H1 (cell line): ENCODE measurements around the gene ASS1. TPM values are rescaled to one million over a fixed set of nuclear protein-coding genes. Genes with fewer than 3 reads are reported as not detected.

ENCODE experiments used
- CTCF ChIA-PET: fragments of 300-600 bp; sonication (Branson Sonifier 250); formaldehyde crosslinking; loops from one replicate; lab custom pipeline; 2021; ENCODE audit not compliant: partially characterized antibody; lab: Charles Lee
- POLR2A ChIA-PET: fragments of 300-600 bp; sonication (Branson Sonifier 250); formaldehyde crosslinking; loops from one replicate; lab custom pipeline; 2021; ENCODE audit warnings: inconsistent platforms; ENCODE audit not compliant: partially characterized antibody; lab: Charles Lee
- DNase-seq, 2 experiments: peaks; one replicate each; pipeline versions ENCODE4 v3.0.0 to v3.0.0-alpha.2; 2010 to 2022; ENCODE audit warnings: low spot score in 2 of 2, low read depth in 1 of 2, mixed read lengths in 1 of 2
- FAIRE-seq: peaks from 2 replicates; lab custom pipeline; 2011; peaks lifted over from hg19 to GRCh38; lab: Jason Lieb, UNC
- H2AFZ ChIP-seq: 2 replicates; pipeline ENCODE4 v1.8.1; 2012; ENCODE audit warnings: low read length, inconsistent platforms
- H2AK5ac ChIP-seq: 2 replicates; pipeline ENCODE4 v1.6.1; 2013; ENCODE audit warnings: low read depth, low read length
- H2BK120ac ChIP-seq: replicated peaks from 2 replicates; pipeline ENCODE3; 2013; ENCODE audit warnings: low read depth, low read length, inconsistent platforms
- H2BK12ac ChIP-seq: 2 replicates; pipeline ENCODE4 v1.6.1; 2013; ENCODE audit warnings: low read depth, low read length
- H2BK15ac ChIP-seq: 2 replicates; pipeline ENCODE4 v1.6.1; 2013; ENCODE audit warnings: low read length
- H2BK20ac ChIP-seq: 2 replicates; pipeline ENCODE4 v1.6.1; 2013; ENCODE audit warnings: low read length
- H2BK5ac ChIP-seq: 2 replicates; pipeline ENCODE4 v1.6.1; 2013; ENCODE audit warnings: low read depth, low read length
- H3K14ac ChIP-seq: 2 replicates; pipeline ENCODE4 v1.6.1; 2013; ENCODE audit warnings: inconsistent platforms; ENCODE audit not compliant: insufficient read length
- H3K18ac ChIP-seq: 2 replicates; pipeline ENCODE4 v1.6.1; 2013; ENCODE audit warnings: low read length; ENCODE audit errors: extremely low read depth
- H3K23ac ChIP-seq: 2 replicates; pipeline ENCODE4 v1.6.1; 2013; ENCODE audit warnings: inconsistent platforms; ENCODE audit not compliant: insufficient read length
- H3K23me2 ChIP-seq: 2 replicates; pipeline ENCODE4 v1.6.1; 2013; ENCODE audit warnings: low read depth, low read length
- H3K27ac ChIP-seq: 2 replicates; pipeline ENCODE4 v1.6.1; 2011; ENCODE audit warnings: low read depth, low read length, inconsistent platforms
- H3K27me3 ChIP-seq, 4 experiments: replicated peaks in 1 of 4; 1 replicate in 1 of 4; 2 replicates in 3 of 4; pipeline versions ENCODE4 v1.6.1 to v1.8.1; 2011 to 2013; ENCODE audit warnings: low read length in 3 of 4, mild to moderate bottlenecking in 3 of 4, inconsistent platforms in 2 of 4, mixed read lengths in 2 of 4, moderate library complexity in 1 of 4; ENCODE audit not compliant: control insufficient read depth in 3 of 4, insufficient read depth in 3 of 4; ENCODE audit errors: extremely low read depth in 1 of 4
- H3K36me3 ChIP-seq, 4 experiments: 2 replicates each; pipeline versions ENCODE4 v1.6.1 to v1.8.1; 2011 to 2013; ENCODE audit warnings: mild to moderate bottlenecking in 4 of 4, low read length in 3 of 4, moderate library complexity in 2 of 4, control low read depth in 1 of 4, inconsistent platforms in 1 of 4; ENCODE audit not compliant: insufficient read depth in 4 of 4, control insufficient read depth in 2 of 4
- H3K4ac ChIP-seq: replicated peaks from 2 replicates; pipeline ENCODE3; 2013; ENCODE audit warnings: low read length, low read depth, mixed read lengths, inconsistent platforms; ENCODE audit not compliant: insufficient read length
- H3K4me1 ChIP-seq, 4 experiments: replicated peaks in 1 of 4; 1 replicate in 1 of 4; 2 replicates in 3 of 4; pipeline versions ENCODE4 v1.6.1 to v1.8.1; 2011 to 2013; ENCODE audit warnings: low read length in 3 of 4, inconsistent platforms in 2 of 4, mixed read lengths in 1 of 4; ENCODE audit not compliant: insufficient read depth in 4 of 4, control insufficient read depth in 3 of 4
- H3K4me2 ChIP-seq, 2 experiments: 2 replicates each; pipeline versions ENCODE4 v1.6.1 to v1.8.1; 2011 to 2013; ENCODE audit warnings: low read depth in 2 of 2, low read length in 2 of 2, control low read depth in 1 of 2, inconsistent platforms in 1 of 2, mild to moderate bottlenecking in 1 of 2; ENCODE audit not compliant: insufficient read depth in 1 of 2
- H3K4me3 ChIP-seq, 4 experiments: fragments of 200-600, 300-600 bp in 1 of 4; sonication (generic), shearing (Covaris generic), sonication (Bioruptor Twin) in 1 of 4; 2 replicates each; pipeline versions ENCODE4 v1.5.1 to v1.8.1; 2011 to 2016; ENCODE audit warnings: low read length in 4 of 4, low read depth in 3 of 4, control low read depth in 2 of 4, inconsistent platforms in 2 of 4, mild to moderate bottlenecking in 2 of 4, mixed read lengths in 1 of 4, moderate library complexity in 1 of 4; ENCODE audit not compliant: insufficient read depth in 2 of 4; ENCODE audit errors: extremely low read depth in 1 of 4
- H3K56ac ChIP-seq: replicated peaks from 2 replicates; pipeline ENCODE3; 2013; ENCODE audit warnings: low read depth, mild to moderate bottlenecking, mixed read lengths, low read length, inconsistent platforms; ENCODE audit not compliant: insufficient read length
- H3K79me1 ChIP-seq: 2 replicates; pipeline ENCODE4 v1.6.1; 2013; ENCODE audit warnings: low read depth, low read length, control low read depth
- H3K79me2 ChIP-seq, 2 experiments: 2 replicates each; pipeline versions ENCODE4 v1.6.1 to v1.8.1; 2012 to 2013; ENCODE audit warnings: low read length in 2 of 2, mild to moderate bottlenecking in 2 of 2, inconsistent platforms in 1 of 2; ENCODE audit not compliant: insufficient read depth in 2 of 2, control insufficient read depth in 1 of 2
- H3K9ac ChIP-seq, 4 experiments: replicated peaks in 1 of 4; 1 replicate in 1 of 4; 2 replicates in 3 of 4; pipeline versions ENCODE4 v1.6.1 to v1.8.1; 2011 to 2013; ENCODE audit warnings: low read depth in 3 of 4, low read length in 3 of 4, control low read depth in 2 of 4, mild to moderate bottlenecking in 2 of 4, moderate library complexity in 2 of 4, inconsistent platforms in 1 of 4; ENCODE audit errors: extremely low read depth in 1 of 4
- H3K9me3 ChIP-seq, 2 experiments: 2 replicates each; pipeline versions ENCODE4 v1.6.1 to v1.8.1; 2012 to 2013; ENCODE audit warnings: mild to moderate bottlenecking in 2 of 2, moderate library complexity in 2 of 2, control low read depth in 1 of 2, inconsistent platforms in 1 of 2, low read depth in 1 of 2, low read length in 1 of 2, mixed read lengths in 1 of 2; ENCODE audit not compliant: insufficient read depth in 2 of 2
- H4K20me1 ChIP-seq, 2 experiments: replicated peaks in 1 of 2; 2 replicates each; pipeline versions ENCODE3 to v1.8.1; 2011 to 2013; ENCODE audit warnings: inconsistent platforms in 2 of 2, low read length in 2 of 2, mild to moderate bottlenecking in 1 of 2; ENCODE audit not compliant: insufficient read depth in 2 of 2, control insufficient read depth in 1 of 2
- H4K5ac ChIP-seq: 2 replicates; pipeline ENCODE4 v1.6.1; 2013; ENCODE audit warnings: low read length, low read depth, mixed read lengths, inconsistent platforms; ENCODE audit not compliant: insufficient read length
- H4K8ac ChIP-seq: 2 replicates; pipeline ENCODE4 v1.8.0; 2013; ENCODE audit warnings: mild to moderate bottlenecking, moderate library complexity, low read length, inconsistent platforms; ENCODE audit not compliant: insufficient read depth; ENCODE audit errors: extremely low read depth
- H4K91ac ChIP-seq: replicated peaks from 2 replicates; pipeline ENCODE3; 2013; ENCODE audit warnings: low read length, mixed read lengths, inconsistent platforms; ENCODE audit not compliant: insufficient read length
- ASH2L ChIP-seq: fragments of 200-600, 300-600 bp; sonication (generic); IDR thresholded peaks from one replicate; pipeline ENCODE4 v1.7.1; 2017; ENCODE audit warnings: low read length
- GTF2F1 ChIP-seq: IDR thresholded peaks from 2 replicates; pipeline ENCODE4 v1.6.1; 2012; ENCODE audit warnings: low read depth, low read length, improper control_type of control experiment, borderline replicate concordance
- WGBS, 2 experiments: shearing (Covaris generic) in 1 of 2; methylation state at CpG; one replicate each; pipeline versions ENCODE4 v1.1.6 to v1.1.7; 2013 to 2015; ENCODE audit warnings: low lambda C conversion rate in 2 of 2, mixed read lengths in 2 of 2, inconsistent platforms in 1 of 2, low coverage in 1 of 2, missing lambda C conversion rate in 1 of 2; ENCODE audit not compliant: insufficient replicate concordance in 2 of 2, insufficient coverage in 1 of 2, insufficient read length in 1 of 2; ENCODE audit errors: extremely low coverage in 1 of 2, missing lambda C conversion rate in 1 of 2; 5-methylcytosine and 5-hydroxymethylcytosine counted together
- polyA plus RNA-seq, 7 experiments: library from polyadenylated mRNA; depleted of rRNA in 3 of 7; stranded (reverse) in 5 of 7; unstranded in 2 of 7; fragments of >200 nt in 5 of 7; fragments of 200-250 nt in 2 of 7; gene quantifications; 1 replicate in 5 of 7; 2 replicates in 1 of 7; 4 replicates in 1 of 7; pipeline versions ENCODE4 v1.2.1 to v1.2.3, GENCODE V29; 2011 to 2013; ENCODE audit warnings: missing spikeins in 2 of 7, mixed read lengths in 2 of 7
- total RNA-seq: library from RNA; stranded (reverse); fragmentation: NEBNext Ultra II Directional; extraction: Animal tissue kit (Norgen Biotek cat#: 25700); gene quantifications from 2 replicates; pipeline ENCODE4 v1.2.1, GENCODE V29; 2021
- TF ChIP-seq, protein P1 (sequence below): IDR thresholded peaks from 2 replicates; pipeline ENCODE4 v1.6.1; 2011; ENCODE audit warnings: low read length, improper control_type of control experiment
- TF ChIP-seq, protein P2 (sequence below): IDR thresholded peaks from 2 replicates; pipeline ENCODE4 v1.6.1; 2012; ENCODE audit warnings: low read length, inconsistent platforms
- TF ChIP-seq, protein P3 (sequence below): IDR thresholded peaks from 2 replicates; pipeline ENCODE4 v1.6.1; 2012; ENCODE audit warnings: inconsistent platforms

The ASS1 gene
- total and polyA plus RNA-seq, 2 of the 8 experiments (the other 6 are each of a cell fraction or from before 2014, with no cell fraction given), result 108 to 296 TPM

DNA sequence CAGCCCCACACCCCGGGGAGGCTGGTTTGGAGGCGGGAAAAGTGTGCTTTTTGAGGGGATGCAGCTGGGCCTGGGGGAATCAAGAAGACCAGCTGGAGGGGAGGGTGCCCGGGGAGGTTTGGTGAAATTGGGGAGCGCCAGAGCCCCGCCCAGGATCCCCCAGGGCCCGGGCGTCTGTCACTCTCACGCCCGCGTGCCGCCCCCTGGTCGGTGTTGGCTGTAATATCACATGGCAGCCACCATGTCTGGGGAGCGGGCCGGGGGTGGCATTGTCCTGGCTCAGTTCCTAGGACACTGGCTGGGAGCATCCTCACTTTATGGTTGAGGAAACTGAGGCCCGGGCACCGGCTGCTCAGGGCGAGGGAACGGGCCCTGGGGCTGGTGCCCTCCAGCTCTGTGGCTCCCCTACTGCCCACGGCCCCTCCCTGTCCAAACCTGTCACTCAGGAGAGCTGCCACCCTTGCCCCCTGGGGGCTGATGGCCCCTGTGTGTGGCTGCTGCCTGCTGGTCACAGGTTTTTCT lies 27.5 kb downstream of the ASS1 start:
- FAIRE-seq (no peak), DNase-seq (no peak)
- Histone ChIP-seq H4K20me1 (no peaks in the 10 kb centered on the region), H4K5ac (no peak overlapping the region), H3K27me3 (no peaks in the 10 kb centered on the region), H4K8ac (peak overlapping the region; percentile 11; the same call in 1 of the 2 replicates), H3K4me1 (peaks cover 0 to 22% (median 12%) of the 10 kb centered on the region in 4 experiments; a peak in 6 of 7 replicates), H3K4ac (no peak overlapping the region), H3K9ac (no peak overlapping the region), H3K23me2 (0 out of 2 replicates have a peak, but pooled peaks cover 3% of the 10 kb centered on the region), H2AK5ac (0 out of 2 replicates have a peak overlapping the region, but pooled peaks have one; percentile 53), H3K4me2 (no peak overlapping the region), H3K18ac (no peak overlapping the region; the same call in 1 of the 2 replicates), H3K27ac (no peak overlapping the region), H2BK20ac (0 out of 2 replicates have a peak overlapping the region, but pooled peaks have one; percentile 48), H3K23ac (no peak overlapping the region), H3K56ac (no peak overlapping the region), H3K4me3 (no peak overlapping the region), H2BK120ac (no peak overlapping the region), H2BK5ac (no peak overlapping the region), H4K91ac (no peak overlapping the region), H3K79me2 (no peaks in the 10 kb centered on the region), H3K14ac (no peak overlapping the region), H2AFZ (no peak overlapping the region), H2BK12ac (no peak overlapping the region), H3K9me3 (no peaks in the 10 kb centered on the region), H3K79me1 (no peaks in the 10 kb centered on the region; the same call in 1 of the 2 replicates), H3K36me3 (peaks cover 0 to 23% (median 0%) of the 10 kb centered on the region in 4 experiments; a peak in 2 of 8 replicates), H2BK15ac (0 out of 2 replicates have a peak overlapping the region, but pooled peaks have one; percentile 72)
- POLR2A ChIA-PET, result interaction anchor here (1.2 to 1.6 kb wide), 3 partner anchors 10 to 24 kb away, joined by 3 to 8 read pairs (median 3); no protein-coding TSS in a partner anchor
- CTCF ChIA-PET, result interaction anchor here (1.0 to 13.0 kb wide), 6 partner anchors 8 to 221 kb away, joined by 4 to 136 read pairs (median 5); no protein-coding TSS in a partner anchor
- TF ChIP-seq, protein P1, sequence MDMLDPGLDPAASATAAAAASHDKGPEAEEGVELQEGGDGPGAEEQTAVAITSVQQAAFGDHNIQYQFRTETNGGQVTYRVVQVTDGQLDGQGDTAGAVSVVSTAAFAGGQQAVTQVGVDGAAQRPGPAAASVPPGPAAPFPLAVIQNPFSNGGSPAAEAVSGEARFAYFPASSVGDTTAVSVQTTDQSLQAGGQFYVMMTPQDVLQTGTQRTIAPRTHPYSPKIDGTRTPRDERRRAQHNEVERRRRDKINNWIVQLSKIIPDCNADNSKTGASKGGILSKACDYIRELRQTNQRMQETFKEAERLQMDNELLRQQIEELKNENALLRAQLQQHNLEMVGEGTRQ, result no peak
- TF ChIP-seq, protein P2, sequence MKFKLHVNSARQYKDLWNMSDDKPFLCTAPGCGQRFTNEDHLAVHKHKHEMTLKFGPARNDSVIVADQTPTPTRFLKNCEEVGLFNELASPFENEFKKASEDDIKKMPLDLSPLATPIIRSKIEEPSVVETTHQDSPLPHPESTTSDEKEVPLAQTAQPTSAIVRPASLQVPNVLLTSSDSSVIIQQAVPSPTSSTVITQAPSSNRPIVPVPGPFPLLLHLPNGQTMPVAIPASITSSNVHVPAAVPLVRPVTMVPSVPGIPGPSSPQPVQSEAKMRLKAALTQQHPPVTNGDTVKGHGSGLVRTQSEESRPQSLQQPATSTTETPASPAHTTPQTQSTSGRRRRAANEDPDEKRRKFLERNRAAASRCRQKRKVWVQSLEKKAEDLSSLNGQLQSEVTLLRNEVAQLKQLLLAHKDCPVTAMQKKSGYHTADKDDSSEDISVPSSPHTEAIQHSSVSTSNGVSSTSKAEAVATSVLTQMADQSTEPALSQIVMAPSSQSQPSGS, result no peak
- no peak for TF ChIP-seq GTF2F1
- no peak for TF ChIP-seq ASH2L
- TF ChIP-seq, protein P3, sequence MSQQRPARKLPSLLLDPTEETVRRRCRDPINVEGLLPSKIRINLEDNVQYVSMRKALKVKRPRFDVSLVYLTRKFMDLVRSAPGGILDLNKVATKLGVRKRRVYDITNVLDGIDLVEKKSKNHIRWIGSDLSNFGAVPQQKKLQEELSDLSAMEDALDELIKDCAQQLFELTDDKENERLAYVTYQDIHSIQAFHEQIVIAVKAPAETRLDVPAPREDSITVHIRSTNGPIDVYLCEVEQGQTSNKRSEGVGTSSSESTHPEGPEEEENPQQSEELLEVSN, result peak; percentile 42; the same call in 1 of the 2 replicates
- 91% methylated on average over 15 of the region's 19 CpGs; no CpG with 5 or more reads in 1 of the 2 experiments for WGBS, 2 experiments
